HepG2 (cell line): Measurements from ENCODE around the gene MMP28. TPM values are rescaled to one million over a fixed set of nuclear protein-coding genes. Genes with fewer than 3 reads are reported as not detected.

Experiments
- ATAC-seq: fragments of 200-7000 bp; cut with Tn5 transposase; 3 replicates; pipeline ENCODE4 v1.9.1; 2020; ENCODE audit warnings: mild to moderate bottlenecking, moderate library complexity
- BruUV-seq: library from RNA; stranded (reverse); fragments of 400-500 nt; replicated peaks from 2 replicates; lab custom pipeline; 2021; lab: Mats Ljungman, UMichigan
- CTCF ChIA-PET: fragments of 300-600 bp; formaldehyde crosslinking; extraction: SDS; loops from one replicate; lab custom pipeline; 2021; ENCODE audit warnings: low total read pairs, inconsistent platforms, low intra/inter-chr PET ratio; lab: Yijun Ruan, JAX
- POLR2A ChIA-PET: fragments of 350-600 bp; sonication (Branson Sonifier 250); formaldehyde crosslinking; loops from one replicate; lab custom pipeline; 2020; ENCODE audit warnings: antibody characterized with exemption, inconsistent platforms; lab: Yijun Ruan, JAX
- DNase-seq: peaks from one replicate; pipeline ENCODE4 v3.0.0-alpha.2; 2015; ENCODE audit warnings: low spot score
- FAIRE-seq: peaks from 3 replicates; lab custom pipeline; 2011; peaks lifted over from hg19 to GRCh38; lab: Jason Lieb, UNC
- H2AFZ ChIP-seq: one replicate; pipeline ENCODE4 v1.6.1; 2011; ENCODE audit warnings: low read length, inconsistent platforms
- H3K27ac ChIP-seq: fragments of 300-600 bp; 3 replicates; pipeline ENCODE4 v1.8.0; 2011; ENCODE audit warnings: mixed run types, mild to moderate bottlenecking, mixed read lengths, low read length, inconsistent platforms; ENCODE audit not compliant: insufficient read depth; ENCODE audit errors: extremely low read length
- H3K27me3 ChIP-seq, 2 experiments: fragments of 200-600 bp in 1 of 2; 2 replicates in 1 of 2; 3 replicates in 1 of 2; pipeline versions ENCODE4 v1.6.0 to v1.8.0; 2011; ENCODE audit warnings: low read length in 2 of 2, mild to moderate bottlenecking in 2 of 2, moderate library complexity in 2 of 2, inconsistent platforms in 1 of 2; ENCODE audit not compliant: insufficient read depth in 2 of 2, control insufficient read depth in 1 of 2
- H3K36me3 ChIP-seq, 2 experiments: fragments of 200-600 bp in 1 of 2; replicated peaks in 1 of 2; 2 replicates in 1 of 2; 3 replicates in 1 of 2; pipeline versions ENCODE4 v1.5.1 to v1.8.0; 2011; ENCODE audit warnings: low read length in 2 of 2, inconsistent platforms in 1 of 2; ENCODE audit not compliant: insufficient read depth in 2 of 2, control insufficient read depth in 1 of 2
- H3K4me1 ChIP-seq: 2 replicates; pipeline ENCODE4 v1.5.1; 2012; ENCODE audit warnings: low read length, inconsistent platforms; ENCODE audit not compliant: insufficient read depth
- H3K4me2 ChIP-seq: 2 replicates; pipeline ENCODE4 v1.6.0; 2011; ENCODE audit warnings: low read depth, low read length, inconsistent platforms
- H3K4me3 ChIP-seq, 3 experiments: fragments of 200-600 bp in 1 of 3; sonication (generic), shearing (Covaris generic) in 1 of 3; replicated peaks in 1 of 3; 2 replicates each; pipeline ENCODE4 v1.5.1; 2011 to 2016; ENCODE audit warnings: low read length in 3 of 3, inconsistent platforms in 2 of 3, low read depth in 2 of 3, mild to moderate bottlenecking in 2 of 3, control low read depth in 1 of 3, mixed read lengths in 1 of 3; ENCODE audit not compliant: insufficient read depth in 1 of 3
- H3K79me2 ChIP-seq: one replicate; pipeline ENCODE4 v1.6.1; 2011; ENCODE audit warnings: low read length, inconsistent platforms; ENCODE audit not compliant: insufficient read depth
- H3K9ac ChIP-seq: 2 replicates; pipeline ENCODE4 v1.6.0; 2011; ENCODE audit warnings: mild to moderate bottlenecking, low read depth, low read length, inconsistent platforms; ENCODE audit not compliant: insufficient read depth
- H3K9me3 ChIP-seq: 2 replicates; pipeline ENCODE4 v1.5.1; 2012; ENCODE audit warnings: mild to moderate bottlenecking, low read length
- H4K20me1 ChIP-seq: 2 replicates; pipeline ENCODE4 v1.6.0; 2011; ENCODE audit warnings: inconsistent platforms, mild to moderate bottlenecking, low read length, moderate library complexity; ENCODE audit not compliant: insufficient read depth
- FOXJ3 ChIP-seq: sonication (generic); formaldehyde crosslinking; IDR thresholded peaks from 2 replicates; pipeline ENCODE4 v1.4.0; 2020; ENCODE audit warnings: missing genetic modification reagents, mild to moderate bottlenecking, borderline replicate concordance
- HNF1B ChIP-seq: sonication (generic); formaldehyde crosslinking; IDR thresholded peaks from 2 replicates; pipeline ENCODE4 v1.5.1; 2020; ENCODE audit warnings: mild to moderate bottlenecking, moderate library complexity, missing genetic modification reagents
- MTA3 ChIP-seq: sonication (generic); formaldehyde crosslinking; IDR thresholded peaks from 2 replicates; pipeline ENCODE4 v1.4.0; 2020; ENCODE audit warnings: missing genetic modification reagents
- ZBED4 ChIP-seq: sonication (generic); formaldehyde crosslinking; IDR thresholded peaks from 2 replicates; pipeline ENCODE4 v1.4.0; 2020; ENCODE audit warnings: missing genetic modification reagents, borderline replicate concordance
- ZNF207 ChIP-seq: fragments of 450-650 bp; IDR thresholded peaks from 2 replicates; pipeline ENCODE4 v1.6.1; 2016; ENCODE audit warnings: antibody characterized with exemption, borderline replicate concordance
- ZNF430 ChIP-seq: sonication (generic); formaldehyde crosslinking; IDR thresholded peaks from 2 replicates; pipeline ENCODE4 v1.9.0; 2021; ENCODE audit warnings: mild to moderate bottlenecking, missing genetic modification reagents
- WGBS: methylation state at CpG from one replicate; pipeline ENCODE4 v1.1.6; 2017; ENCODE audit warnings: low lambda C conversion rate; 5-methylcytosine and 5-hydroxymethylcytosine counted together
- in situ Hi-C: cut with HindIII; loops from 2 replicates; pipeline ENCODE4 v1.10.0; 2017; ENCODE audit warnings: low pct_unique_long_range_greater_than_20kb; ENCODE audit not compliant: extremely low pct_ligation_motif_present
- intact Hi-C: fragments of 100-400 bp; cut with micrococcal nuclease; formaldehyde crosslinking; loops from one replicate; pipeline ENCODE4 v1.10.0; 2022; ENCODE audit not compliant: unreplicated experiment
- polyA plus RNA-seq, 8 experiments: library from polyadenylated mRNA; depleted of rRNA in 3 of 8; stranded (reverse) in 7 of 8; unstranded in 1 of 8; fragments of >200 nt; fragmentation: Illumina TruSeq in 4 of 8; extraction: Trizol in 4 of 8; gene quantifications; 2 replicates each; pipeline versions ENCODE4 v1.2.1 to v1.2.3, GENCODE V29; 2011 to 2016; ENCODE audit warnings: low read depth in 4 of 8, missing spikeins in 1 of 8, mixed read lengths in 1 of 8; ENCODE audit not compliant: insufficient read depth in 1 of 8
- total RNA-seq, 5 experiments: library from RNA; depleted of rRNA; stranded (reverse); fragments of >200 nt; fragmentation: Illumina TruSeq; extraction: Trizol; gene quantifications; 2 replicates each; pipeline ENCODE4 v1.2.3, GENCODE V29; 2016; ENCODE audit warnings: low read depth in 1 of 5

The MMP28 gene
- total and polyA plus RNA-seq, 2 of the 13 experiments (the other 11 are each of a cell fraction or from before 2014, with no cell fraction given): not detected

- no peak for FAIRE-seq
- H3K4me3 ChIP-seq: no peak overlapping the region
- TF ChIP-seq FOXJ3 (no peak), ZBED4 (no peak), MTA3 (no peak), ZNF207 (no peak)
- H3K9me3 ChIP-seq: no peaks in the 10 kb centered on the region
- ATAC-seq: no peak
- peaks cover 14% of the 10 kb centered on the region for H3K4me1 ChIP-seq
- no peaks in the 10 kb centered on the region for H3K36me3 ChIP-seq
- ChIA-PET POLR2A (no interaction called here), CTCF (no interaction called here)
- H3K4me2 ChIP-seq: no peak overlapping the region
- no peaks in the 10 kb centered on the region for H4K20me1 ChIP-seq
- H2AFZ ChIP-seq: no peak overlapping the region
- H3K27me3 ChIP-seq: peaks cover 0 to 47% of the 10 kb centered on the region in 2 experiments; a peak in 3 of 5 replicates
- no peak overlapping the region for H3K27ac ChIP-seq
- no peaks in the 10 kb centered on the region for H3K79me2 ChIP-seq
- BruUV-seq: no TSS peak
- 11% methylated on average over 3 of the region's 3 CpGs for WGBS
- DNase-seq: no peak
- intact Hi-C loops: no loop called here
- H3K9ac ChIP-seq: no peak overlapping the region
- in situ Hi-C loops: no loop called here
Measured at GRCh38 chr17:35786941-35787432, 8.5 kb downstream of the MMP28 start.

GRCh38 chr17:35784895-35785294, 10.5 kb downstream of the MMP28 start:
- TF ChIP-seq ZNF430 (CRISPR knock-in tag) (no peak), HNF1B (CRISPR knock-in tag) (no peak)
- POLR2A ChIA-PET: no interaction called here
- Histone ChIP-seq H3K27me3 (peaks cover 0 to 35% of the 10 kb centered on the region in 2 experiments; a peak in 4 of 5 replicates), H3K9me3 (no peaks in the 10 kb centered on the region), H3K9ac (no peak overlapping the region), H3K27ac (no peak overlapping the region), H3K4me1 (peaks cover 14% of the 10 kb centered on the region), H3K79me2 (no peaks in the 10 kb centered on the region), H4K20me1 (no peaks in the 10 kb centered on the region), H3K36me3 (no peaks in the 10 kb centered on the region), H2AFZ (no peak overlapping the region), H3K4me2 (no peak overlapping the region), H3K4me3 (no peak overlapping the region)
- CTCF ChIA-PET: no interaction called here
- FAIRE-seq (no peak), DNase-seq (no peak), ATAC-seq (no peak)
- intact Hi-C loops: loop anchor here (1.0 kb wide), 1 partner anchor 8 kb away; no protein-coding TSS in a partner anchor
- WGBS: 39% methylated on average over 2 of the region's 2 CpGs
- in situ Hi-C loops: no loop called here
- no TSS peak for BruUV-seq
